Stimulated activated CD4-positive, alpha-beta T cell treated with anti-CD3 and anti-CD28 coated beads, Interleukin-4, amount 100 ng/mL, for 1 hour (primary cell): ENCODE data around the gene UNC5C.
"Not testable (repeated sequence)": the region's sequence is repeated elsewhere in the genome, so short reads cannot be mapped to it uniquely, and the experiment has no call there.

Experiments used
- DNase-seq: peaks from one replicate; pipeline ENCODE4 v3.0.0-alpha.2; 2020

Gene UNC5C

DNA sequence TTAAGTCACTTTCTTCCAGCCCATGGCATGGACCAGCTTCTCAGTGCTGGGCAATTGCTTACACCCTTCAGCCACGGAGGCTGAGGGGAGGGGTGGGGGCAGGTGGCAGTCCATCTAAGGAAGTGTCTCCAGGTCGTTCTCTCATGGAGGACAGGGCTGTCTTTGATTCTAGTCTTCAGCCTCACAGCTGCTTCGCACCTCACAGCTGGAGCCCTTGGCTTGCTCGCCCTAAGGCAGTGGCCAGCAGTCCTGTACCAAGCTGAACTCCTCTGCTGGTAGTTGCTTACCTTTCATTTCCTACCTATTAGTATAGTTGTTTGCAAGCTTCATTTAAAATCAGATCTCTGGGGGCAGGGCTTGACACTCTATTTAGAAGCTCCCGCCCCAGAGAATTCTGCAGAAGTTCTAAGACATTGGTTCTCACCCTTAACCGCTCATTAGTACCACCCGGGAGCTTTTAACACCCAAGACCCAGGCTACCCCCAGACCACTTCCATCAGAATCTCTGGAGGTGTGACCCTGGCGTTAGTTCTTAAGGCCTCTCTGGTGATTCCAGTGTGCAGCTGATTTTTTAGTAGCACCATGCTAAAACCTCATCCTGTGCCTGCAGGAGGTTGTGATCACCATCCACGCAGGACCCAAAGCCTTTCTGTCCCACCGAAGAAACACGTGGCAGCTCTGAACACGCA lies 386.8 kb downstream of the UNC5C start:
- no peak for DNase-seq

DNA sequence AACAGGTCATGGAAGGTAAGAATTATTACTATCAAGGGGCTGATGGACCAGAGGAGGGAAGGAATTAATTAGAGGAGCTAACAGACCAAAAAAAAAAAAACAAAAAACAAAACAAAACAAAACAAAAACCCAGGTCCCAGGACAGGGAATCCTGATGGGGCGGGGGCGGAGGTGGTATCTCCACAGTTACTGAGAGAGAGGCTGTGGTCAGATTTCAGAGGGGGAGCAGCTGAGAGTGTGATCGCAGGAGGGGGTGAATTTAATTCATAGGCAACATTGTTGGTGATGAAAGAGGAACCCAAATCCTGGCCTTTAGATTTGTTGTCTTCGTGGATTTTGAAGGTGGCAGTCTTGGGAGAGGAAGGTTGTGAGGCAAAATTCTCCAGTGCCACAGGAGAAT lies 389.4 kb downstream of the UNC5C start:
- no peak for DNase-seq

DNA sequence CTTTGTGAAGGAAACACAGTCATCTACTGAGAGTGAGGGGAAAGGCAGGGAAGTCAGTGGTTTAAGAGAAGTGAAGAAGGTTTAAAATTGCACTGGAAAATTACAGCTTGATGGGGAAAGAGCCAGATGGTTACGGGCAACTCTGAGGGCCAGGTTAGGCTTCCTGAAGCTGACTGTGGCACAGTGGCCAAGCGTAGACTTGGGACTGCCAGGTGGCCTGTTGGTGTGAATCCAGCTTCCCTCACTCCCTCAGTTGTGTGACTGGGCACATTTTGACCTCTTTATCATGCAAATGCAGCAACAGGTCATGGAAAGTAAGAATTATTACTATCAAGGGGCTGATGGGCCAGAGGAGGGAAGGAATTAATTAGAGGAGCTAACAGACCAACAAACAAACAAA lies 390.1 kb downstream of the UNC5C start:
- DNase-seq, result no peak

DNA sequence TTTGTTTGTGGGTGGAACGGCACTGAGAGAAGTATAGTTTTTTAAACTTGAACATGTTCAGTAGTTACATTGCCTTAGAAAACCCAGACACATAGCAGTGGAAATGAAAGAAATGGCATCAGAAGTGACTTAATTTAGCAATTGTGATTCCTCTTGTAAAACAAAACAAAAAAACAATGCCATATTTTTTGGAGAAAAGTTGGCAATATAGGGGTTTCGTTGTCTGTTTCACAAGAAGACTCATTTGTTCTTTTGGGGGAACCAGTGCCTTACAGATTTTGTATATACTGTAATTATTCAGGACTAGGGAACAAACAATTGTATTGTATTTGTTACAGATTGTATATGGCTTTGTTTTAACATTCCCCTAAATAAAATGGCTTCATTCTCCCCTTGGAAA lies 390.7 kb downstream of the UNC5C start:
- no peak for DNase-seq

DNA sequence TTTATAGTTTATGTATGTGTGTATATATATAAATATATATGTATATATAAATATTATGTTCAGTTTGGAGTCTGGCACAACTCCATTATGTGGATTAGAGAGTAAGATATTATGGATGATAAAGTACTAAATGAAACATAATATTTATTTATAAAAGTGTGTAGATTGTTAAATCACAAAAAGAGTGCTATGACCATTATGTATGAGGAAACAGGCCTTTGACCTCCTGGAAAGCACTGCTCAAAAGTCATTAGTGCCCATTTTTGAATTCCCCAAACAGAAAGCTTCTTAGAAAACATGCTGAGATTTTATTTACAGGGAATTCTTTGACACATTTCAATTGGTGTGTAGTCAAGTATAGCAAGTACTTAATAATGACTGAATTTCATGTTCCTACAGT lies 391.2 kb downstream of the UNC5C start:
- no peak for DNase-seq

DNA sequence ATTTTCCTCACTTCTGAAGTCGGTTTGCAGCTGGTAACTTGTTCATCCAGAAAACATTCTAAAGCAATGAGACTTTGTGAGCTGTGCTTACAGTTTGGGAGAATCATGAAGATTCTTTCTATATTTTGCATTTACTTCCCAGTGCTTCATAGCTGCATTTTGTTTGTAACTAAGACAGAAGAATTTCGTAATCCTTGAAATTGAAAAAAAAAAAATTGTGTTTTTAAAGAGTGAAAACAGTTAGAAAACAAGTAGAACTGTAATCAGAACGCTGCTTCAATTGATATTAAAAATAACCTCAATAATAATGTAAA lies 392.4 kb downstream of the UNC5C start:
- no peak for DNase-seq

DNA sequence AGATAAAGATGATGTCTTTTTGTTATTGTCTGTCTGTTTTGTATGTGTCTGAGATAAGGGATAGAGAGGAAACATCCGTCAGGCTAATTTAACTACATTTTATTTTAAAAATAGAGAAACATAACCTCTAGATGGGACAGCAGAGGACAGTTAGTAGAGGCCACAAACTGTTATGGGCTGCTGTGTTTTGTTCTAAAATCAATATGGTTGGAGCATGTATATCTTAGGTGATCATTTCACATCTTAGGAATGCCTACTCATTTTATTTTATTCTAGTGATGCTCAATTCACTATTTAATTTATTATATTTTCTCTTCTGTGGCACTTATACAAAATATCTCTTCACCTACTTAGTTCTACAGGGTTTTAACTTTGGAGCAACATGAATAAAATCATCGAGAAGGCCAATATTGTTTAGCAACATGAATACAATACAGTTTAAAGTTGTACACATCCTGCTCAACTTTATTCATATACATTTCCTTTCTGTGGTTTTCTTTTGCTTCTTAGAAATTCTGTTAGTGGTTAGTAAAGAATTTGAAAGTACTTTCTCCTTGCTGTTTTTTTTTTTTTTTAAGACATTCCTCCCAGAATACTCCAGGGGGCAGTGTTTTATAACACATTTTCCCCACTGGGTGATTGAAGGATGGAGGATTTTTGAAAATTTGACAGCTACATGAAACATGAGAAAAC lies 392.9 kb downstream of the UNC5C start:
- no peak for DNase-seq

DNA sequence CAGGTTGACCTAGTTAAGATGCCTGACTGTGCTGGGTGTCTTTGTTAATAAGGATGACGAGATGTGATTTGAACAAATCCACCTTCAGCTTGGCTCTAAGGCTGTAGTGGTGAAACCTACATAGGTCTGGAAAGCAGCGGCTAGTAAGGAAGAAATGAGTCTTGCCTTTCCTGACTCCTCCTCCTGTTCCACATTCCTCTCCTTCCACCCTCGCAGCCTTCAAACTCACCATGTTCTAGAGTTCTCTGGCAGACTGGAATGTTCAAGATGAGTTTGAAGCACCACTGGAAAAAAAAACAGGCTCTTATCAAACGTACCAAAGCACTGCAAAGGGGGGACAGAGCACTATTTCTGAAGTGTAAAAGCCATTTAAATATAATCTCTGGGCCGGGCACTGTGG lies 395.6 kb downstream of the UNC5C start:
- DNase-seq, result no peak

DNA sequence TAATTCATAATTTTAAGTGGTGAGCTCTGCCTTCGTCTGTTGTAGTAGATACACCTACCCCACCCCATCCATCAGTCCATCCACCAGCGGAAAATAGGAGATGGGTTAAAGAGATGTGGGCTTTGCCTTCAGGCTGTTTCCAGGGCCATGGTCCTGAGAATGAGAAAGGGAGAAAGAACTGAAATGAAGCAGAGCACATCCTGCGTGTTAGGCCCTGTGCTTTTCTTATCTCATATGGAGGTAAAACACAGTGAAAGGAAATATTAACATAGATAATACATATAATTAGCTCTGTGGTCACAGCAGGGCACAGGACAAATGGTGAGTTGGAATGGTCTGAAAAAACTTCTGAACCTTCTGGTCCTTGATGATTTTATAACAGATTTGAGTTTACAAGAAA lies 397.5 kb downstream of the UNC5C start:
- no peak for DNase-seq

DNA sequence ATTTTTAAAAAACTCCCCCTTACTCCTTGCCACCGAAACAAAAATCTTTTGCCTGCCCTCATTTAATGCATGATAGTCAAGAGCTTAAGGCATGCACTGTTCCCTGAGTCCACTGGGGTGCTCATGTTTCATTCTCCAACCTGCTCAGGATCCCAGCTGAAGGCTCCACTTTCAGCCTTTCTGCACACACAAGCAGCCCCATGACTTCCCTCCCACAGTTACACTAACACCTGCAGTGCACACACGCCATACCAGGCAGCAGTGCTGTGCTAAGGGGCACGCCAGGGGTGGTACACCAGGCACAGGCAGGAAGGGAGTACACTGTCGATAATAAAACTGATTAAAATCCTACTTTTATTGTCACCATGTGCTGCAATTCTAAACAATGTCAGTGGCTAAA lies 405.8 kb downstream of the UNC5C start:
- no peak for DNase-seq

DNA sequence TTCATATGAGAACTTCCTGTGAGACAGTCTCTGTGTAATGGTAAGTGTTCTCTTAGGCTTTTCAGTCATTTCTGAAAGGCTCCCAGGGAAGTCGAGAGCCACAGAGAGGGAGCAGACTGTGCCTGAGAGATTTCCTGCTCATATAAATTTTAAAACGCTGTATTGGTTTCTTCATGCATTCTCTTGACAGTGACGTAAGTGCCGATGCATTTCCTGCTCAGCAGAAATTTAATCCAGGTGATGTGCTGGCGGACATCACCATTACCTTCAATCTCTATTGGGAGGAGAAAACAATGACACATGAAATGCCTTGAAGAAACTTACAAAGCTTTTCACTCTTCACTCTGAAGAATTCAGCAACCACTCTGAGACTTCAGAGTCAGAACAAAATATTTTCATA lies 407.4 kb downstream of the UNC5C start:
- no peak for DNase-seq

DNA sequence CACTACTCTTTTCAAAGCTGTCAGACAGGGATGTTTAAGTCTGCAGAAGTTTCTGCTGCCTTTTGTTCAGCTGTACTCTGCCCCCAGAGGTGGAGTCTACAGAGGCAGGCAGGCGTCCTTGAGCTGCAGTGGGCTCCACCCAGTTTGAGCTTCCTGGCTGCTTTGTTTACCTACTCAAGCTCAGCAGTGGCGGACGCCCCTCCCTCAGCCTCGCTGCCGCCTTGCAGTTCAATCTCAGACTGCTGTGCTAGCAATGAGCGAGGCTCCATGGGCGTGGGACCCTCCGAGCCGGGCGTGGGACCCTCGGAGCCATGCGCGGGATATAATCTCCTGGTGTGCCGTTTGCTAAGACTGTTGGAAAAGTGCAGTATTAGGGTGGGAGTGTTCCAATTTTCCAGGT lies 409.3 kb downstream of the UNC5C start:
- DNase-seq, result not testable (repeated sequence)

DNA sequence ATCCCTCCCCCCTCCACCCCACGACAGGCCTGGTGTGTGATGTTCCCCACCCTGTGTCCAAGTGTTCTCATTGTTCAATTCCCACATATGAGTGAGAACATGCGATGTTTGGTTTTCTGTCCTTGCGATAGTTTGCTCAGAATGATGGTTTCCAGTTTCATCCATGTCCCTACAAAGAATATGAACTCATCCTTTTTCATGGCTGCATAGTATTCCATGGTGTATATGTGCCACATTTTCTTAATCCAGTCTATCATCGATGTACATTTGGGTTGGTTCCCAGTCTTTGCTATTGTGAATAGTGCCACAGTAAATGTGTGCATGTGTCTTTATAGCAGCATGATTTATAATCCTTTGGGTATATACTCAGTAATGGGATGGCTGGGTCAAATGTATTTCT lies 414.8 kb downstream of the UNC5C start:
- DNase-seq, result not testable (repeated sequence)

DNA sequence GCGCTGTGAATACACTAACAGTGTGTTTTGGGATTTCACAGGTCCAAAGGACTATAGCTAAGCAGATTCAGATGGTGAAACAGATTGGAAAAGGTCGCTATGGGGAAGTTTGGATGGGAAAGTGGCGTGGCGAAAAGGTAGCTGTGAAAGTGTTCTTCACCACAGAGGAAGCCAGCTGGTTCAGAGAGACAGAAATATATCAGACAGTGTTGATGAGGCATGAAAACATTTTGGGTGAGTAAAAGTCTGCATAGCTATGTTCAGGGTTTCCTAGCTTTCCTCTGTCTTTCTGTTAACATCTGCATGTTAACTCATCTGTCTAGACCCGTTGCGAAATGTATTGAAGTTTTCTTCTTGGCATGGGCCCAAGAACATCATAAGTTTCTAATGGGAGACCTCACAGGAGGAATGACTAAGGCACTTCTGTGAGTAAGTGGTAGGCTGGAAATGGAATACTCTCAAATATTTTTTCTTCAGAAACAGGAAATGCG lies 418.9 kb downstream of the UNC5C start:
- no peak for DNase-seq

DNA sequence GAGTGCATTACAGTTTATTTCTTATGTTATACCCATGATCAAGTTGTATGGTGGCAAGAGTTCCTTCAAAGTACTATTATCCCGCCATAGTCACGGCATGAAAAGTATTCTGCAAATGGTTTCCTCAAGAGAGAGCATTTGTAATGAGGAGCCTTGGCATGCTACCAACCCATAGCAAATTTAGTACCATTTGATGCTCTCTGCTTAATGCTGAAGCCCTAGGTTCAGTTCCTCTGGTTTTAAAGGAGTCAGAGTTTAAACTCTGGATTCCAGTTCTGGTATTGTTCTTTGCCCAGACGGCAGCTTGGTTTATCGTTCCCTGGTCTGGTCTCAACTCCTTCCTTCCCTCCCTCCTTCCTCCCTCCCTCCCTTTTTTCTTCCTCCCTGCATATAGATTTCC lies 419.7 kb downstream of the UNC5C start:
- DNase-seq, result no peak

DNA sequence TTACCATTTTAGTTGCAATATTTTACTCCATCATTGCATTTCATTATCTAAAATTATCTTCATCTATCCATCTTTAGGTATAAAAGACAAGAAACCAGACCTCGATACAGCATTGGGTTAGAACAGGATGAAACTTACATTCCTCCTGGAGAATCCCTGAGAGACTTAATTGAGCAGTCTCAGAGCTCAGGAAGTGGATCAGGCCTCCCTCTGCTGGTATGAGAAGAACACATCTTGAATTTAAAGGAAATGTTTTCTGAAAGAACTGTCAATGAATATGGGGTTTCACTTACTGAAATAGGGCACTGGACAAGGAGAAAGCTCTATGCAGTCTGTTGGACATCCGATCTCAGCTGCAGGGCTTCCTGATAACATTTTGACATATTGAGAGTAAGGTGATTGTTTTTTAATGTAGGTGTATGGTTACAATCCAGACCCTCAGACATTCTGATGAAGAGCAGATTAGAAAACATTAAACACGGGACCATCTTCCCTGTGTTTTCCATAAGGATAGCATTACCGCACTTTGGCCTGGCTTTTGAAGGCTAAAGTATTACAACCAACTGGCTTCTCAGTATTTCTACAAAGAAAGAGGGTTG lies 423.8 kb downstream of the UNC5C start:
- no peak for DNase-seq

DNA sequence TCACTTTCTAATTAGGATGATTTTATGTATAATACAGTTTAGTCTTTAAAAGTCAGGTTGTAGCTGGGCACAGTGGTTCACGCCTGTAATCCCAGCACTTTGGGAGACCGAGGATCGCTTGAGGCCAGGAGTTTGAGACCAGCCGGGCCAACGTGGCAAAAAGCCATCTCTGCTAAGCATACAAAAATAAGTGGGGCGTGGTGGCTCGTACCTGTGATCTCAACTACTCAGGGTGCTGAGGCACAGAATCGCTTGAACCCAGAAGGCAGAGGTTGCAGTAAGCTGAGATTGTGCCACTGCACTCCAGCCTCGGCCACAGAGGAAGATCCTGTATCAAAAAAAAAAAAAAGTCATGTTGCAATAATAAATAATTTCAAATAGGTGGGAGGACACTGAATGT lies 426.8 kb downstream of the UNC5C start:
- no peak for DNase-seq

DNA sequence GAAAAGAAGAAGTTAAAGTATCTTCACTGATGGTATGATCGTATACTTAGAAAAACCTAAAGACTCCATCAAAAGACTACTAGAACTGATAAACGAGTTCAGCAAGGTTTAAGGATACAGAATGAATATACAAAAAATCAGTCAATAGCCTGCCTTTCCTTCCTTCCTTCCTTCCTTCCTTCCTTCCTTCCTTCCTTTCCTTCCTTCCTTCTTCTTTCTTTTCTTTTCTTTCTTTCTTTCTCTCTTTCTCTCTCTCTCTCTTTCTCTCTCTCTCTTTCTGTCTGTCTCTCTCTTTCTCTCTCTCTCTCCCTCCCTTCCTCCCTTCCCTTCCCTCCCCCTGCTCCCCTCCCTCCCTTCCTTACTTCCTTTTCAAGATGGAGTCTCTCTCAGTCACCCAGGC lies 428.3 kb downstream of the UNC5C start:
- no peak for DNase-seq

DNA sequence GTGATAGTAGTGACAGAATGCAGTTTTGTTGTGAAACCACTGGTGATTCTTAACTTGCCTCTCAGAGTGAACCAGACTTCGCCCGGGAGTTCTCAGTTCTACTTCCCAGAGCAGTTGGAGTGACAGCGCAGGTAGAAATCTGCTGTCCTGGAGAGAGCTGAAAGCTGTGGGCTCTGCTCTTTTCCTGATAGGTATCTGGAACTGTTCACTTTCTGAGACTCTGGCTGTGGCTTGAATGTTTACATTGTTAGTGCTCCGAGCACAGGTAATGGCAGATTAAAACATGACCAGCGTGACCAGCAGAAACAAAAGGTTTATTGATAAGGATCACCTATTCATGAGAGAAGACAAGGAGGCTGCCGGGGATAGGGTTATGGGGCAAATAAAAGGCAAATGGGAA lies 430.3 kb downstream of the UNC5C start:
- DNase-seq, result no peak

DNA sequence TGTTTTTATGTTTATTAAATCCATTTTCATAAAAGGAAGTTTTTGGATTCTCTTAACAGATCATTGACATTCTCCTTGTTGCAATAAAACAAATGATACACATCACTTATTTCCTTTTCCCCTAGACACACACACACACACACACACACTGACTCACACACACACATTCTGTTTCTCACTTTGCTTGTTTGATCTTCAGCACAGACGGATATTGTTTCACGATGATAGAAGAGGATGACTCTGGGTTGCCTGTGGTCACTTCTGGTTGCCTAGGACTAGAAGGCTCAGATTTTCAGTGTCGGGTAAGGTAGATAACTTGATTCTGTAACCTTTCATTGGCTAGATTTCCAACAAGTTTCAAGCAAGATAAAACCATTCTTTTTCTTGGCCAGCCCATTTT lies 434.3 kb downstream of the UNC5C start:
- DNase-seq, result no peak
